Naive thymus-derived CD8-positive, alpha-beta T cell (primary cell): ENCODE measurements around the gene WNT9A. TPM values are rescaled to one million over a fixed set of nuclear protein-coding genes. Genes with fewer than 3 reads are reported as not detected.
A peak's percentile ranks its signal among the peaks of the same experiment; 100 is the strongest.

Experiments used
- ATAC-seq, 2 donors: fragments of 150-1000 bp; cut with Tn5 transposase in 1 of 2; sonication (Bioruptor Pico), chemical (Tn5 transposase) in 1 of 2; 1 replicate in 1 of 2; 2 replicates in 1 of 2; pipeline ENCODE4 v1.10.0; 2021; ENCODE audit warnings: mild to moderate bottlenecking in 2 of 2, moderate library complexity in 2 of 2
- POLR2A ChIA-PET: fragments of 350-600 bp; sonication (Branson Sonifier 250); formaldehyde crosslinking; loops from one replicate; lab custom pipeline; 2021; ENCODE audit warnings: antibody characterized with exemption; lab: Charles Lee
- DNase-seq, 10 donors: peaks; one replicate each; pipeline versions ENCODE4 v3.0.0 to v3.0.0-alpha.2; 2020 to 2022
- H3K27ac Mint-ChIP-seq, 10 donors: one replicate each; pipeline ENCODE4 v1.8.0; 2020 to 2022; ENCODE audit warnings: mild to moderate bottlenecking in 10 of 10, mixed read lengths in 10 of 10, moderate library complexity in 4 of 10, inconsistent platforms in 1 of 10
- H3K27me3 Mint-ChIP-seq, 5 donors: one replicate each; pipeline ENCODE4 v1.8.0; 2021 to 2022; ENCODE audit warnings: mixed read lengths in 5 of 5
- H3K36me3 Mint-ChIP-seq, 3 donors: one replicate each; pipeline ENCODE4 v1.8.0; 2020 to 2022; ENCODE audit warnings: mixed read lengths in 3 of 3, mild to moderate bottlenecking in 2 of 3, inconsistent platforms in 1 of 3
- H3K4me1 Mint-ChIP-seq, 4 donors: one replicate each; pipeline ENCODE4 v1.8.0; 2021 to 2022; ENCODE audit warnings: mixed read lengths in 4 of 4
- H3K4me3 Mint-ChIP-seq, 10 donors: one replicate each; pipeline ENCODE4 v1.8.0; 2020 to 2022; ENCODE audit warnings: mild to moderate bottlenecking in 10 of 10, mixed read lengths in 10 of 10, moderate library complexity in 6 of 10, inconsistent platforms in 1 of 10
- H3K9me3 Mint-ChIP-seq, 9 donors: one replicate each; pipeline ENCODE4 v1.8.0; 2020 to 2022; ENCODE audit warnings: mixed read lengths in 9 of 9, mild to moderate bottlenecking in 3 of 9, inconsistent platforms in 1 of 9, moderate library complexity in 1 of 9
- polyA plus RNA-seq, 3 donors: library from polyadenylated mRNA; unstranded; fragments of 300-500 nt; fragmentation: Illumina TruSeq; gene quantifications; one replicate each; pipeline ENCODE4 v1.2.3, GENCODE V29; 2021
- total RNA-seq, 8 experiments: library from RNA in 2 of 8; stranded (reverse) in 2 of 8; gene quantifications; one replicate each; pipeline ENCODE4 v1.2.3 and lab custom pipeline; 2021 to 2026

WNT9A gene
- total and polyA plus RNA-seq, 5 experiments from 2014 or later, result not detected

DNA sequence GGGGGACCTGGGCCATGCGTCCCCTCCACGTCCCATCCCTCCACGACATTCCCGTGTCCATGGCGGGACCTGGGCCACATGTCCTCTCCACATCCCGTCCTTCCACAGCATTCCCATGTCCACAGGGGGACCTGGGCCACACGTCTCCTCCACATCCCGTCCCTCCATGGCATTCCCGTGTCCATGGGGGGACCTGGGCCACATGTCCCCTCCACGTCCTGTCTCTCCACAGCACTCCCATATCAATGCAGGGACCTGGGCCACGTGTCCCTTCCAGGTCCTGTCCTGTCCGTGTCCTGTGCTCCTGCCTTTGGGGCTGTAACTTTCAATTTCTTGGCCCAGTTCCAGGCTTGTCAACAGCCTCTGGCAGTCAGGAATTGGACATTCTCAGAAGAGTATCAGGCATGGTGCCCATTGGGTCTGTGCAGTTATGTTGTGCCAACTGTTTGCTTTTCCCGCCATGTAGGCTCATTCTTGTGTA lies 47.1 kb downstream of the WNT9A start:
- peak in 1 of 10 donors; percentile 53 for DNase-seq

DNA sequence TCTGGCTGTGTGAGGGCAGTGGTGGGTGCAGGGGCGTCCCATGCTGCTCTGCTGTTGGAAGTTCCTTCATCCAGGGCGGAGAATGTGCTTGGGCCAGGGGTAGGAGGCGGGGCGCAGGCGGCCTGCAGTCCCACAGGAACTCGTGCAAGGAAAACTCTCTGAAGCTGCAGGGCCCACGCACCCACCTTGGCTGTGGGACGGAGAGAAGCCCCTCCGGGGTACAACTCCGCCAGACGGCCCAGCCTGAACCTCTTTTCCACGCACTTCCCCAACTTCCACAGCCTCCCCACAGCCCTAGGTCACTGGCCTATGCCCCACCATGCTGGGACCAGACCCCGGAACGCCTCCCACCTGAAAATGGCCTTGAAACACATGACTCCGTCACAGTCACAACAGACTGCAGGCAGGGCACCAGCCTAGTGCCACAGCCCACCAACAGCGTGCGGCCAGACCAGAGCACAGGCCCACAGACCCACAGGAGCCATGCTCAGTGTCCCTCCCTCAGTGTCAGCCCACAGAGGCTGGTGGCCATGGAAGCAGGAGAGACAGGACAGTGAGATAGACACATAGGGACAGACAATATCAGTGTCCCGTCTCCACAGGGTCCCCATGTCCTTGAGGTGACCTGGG lies 47.8 kb downstream of the WNT9A start:
- peak in 2 of 10 donors; percentile 10 to 38 for DNase-seq
- Mint-ChIP-seq H3K9me3 (no peaks in the 10 kb centered on the region), H3K27ac (peak overlapping the region in 4 of 10 donors; percentile 7 to 59 (median 16)), H3K4me1 (peaks cover 9 to 46% (median 16%) of the 10 kb centered on the region in 4 donors), H3K36me3 (no peaks in the 10 kb centered on the region), H3K27me3 (no peaks in the 10 kb centered on the region), H3K4me3 (no peak overlapping the region)
- POLR2A ChIA-PET, result no interaction called here
- ATAC-seq, result no peak

More for the DNA sequence above, 47.1 kb downstream of the WNT9A start:
- H3K4me1 Mint-ChIP-seq, result peaks cover 9 to 46% (median 15%) of the 10 kb centered on the region in 4 donors
- POLR2A ChIA-PET, result no interaction called here
- ATAC-seq, result no peak
- no peaks in the 10 kb centered on the region for H3K27me3 Mint-ChIP-seq
- no peak overlapping the region for H3K4me3 Mint-ChIP-seq
- no peaks in the 10 kb centered on the region for H3K9me3 Mint-ChIP-seq
- H3K27ac Mint-ChIP-seq, result peak overlapping the region in 5 of 10 donors; percentile 15 to 75 (median 61)
- H3K36me3 Mint-ChIP-seq, result no peaks in the 10 kb centered on the region

DNA sequence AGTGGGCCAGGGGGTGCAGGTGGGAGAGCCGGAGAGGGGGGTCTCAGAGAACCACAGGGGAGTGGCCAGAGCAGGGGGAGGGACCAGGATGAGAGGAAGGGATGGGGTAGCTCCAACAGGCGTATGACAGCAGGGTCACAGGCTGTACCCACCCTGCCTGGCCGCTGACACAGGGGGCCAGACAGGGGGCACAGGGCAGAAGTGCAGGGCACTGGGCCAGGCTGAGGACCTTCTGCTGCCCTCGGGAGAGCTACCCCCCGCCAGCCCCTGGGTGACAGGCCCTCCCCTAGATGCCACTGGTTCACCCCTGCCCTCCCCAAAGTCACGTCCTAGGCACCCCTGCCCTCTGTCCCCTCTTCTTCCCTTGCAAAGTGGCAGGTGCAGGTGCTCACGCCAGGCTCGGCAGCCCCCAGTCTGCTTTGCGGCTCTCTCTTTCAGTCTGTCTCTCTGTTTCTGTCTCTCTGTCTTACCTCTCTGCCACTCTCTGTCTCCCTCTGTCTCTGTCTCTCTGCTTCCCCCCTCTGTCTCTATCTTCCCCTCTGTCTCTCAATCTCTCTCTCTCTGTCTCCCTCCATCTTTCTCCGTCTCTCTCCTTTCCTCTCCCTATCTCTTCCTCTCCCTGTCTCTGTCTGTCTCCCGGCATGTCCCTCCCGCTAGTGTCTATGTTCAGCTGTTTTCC lies 48.5 kb downstream of the WNT9A start:
- no peaks in the 10 kb centered on the region for H3K27me3 Mint-ChIP-seq
- peaks cover 9 to 46% (median 16%) of the 10 kb centered on the region in 4 donors for H3K4me1 Mint-ChIP-seq
- peak overlapping the region in 8 of 10 donors; percentile 7 to 82 (median 52) for H3K27ac Mint-ChIP-seq
- peak in 2 of 10 donors; percentile 10 to 50 for DNase-seq
- H3K4me3 Mint-ChIP-seq, result no peak overlapping the region
- ATAC-seq, result no peak
- no peaks in the 10 kb centered on the region for H3K9me3 Mint-ChIP-seq
- no peaks in the 10 kb centered on the region for H3K36me3 Mint-ChIP-seq
- POLR2A ChIA-PET, result interaction anchor here (1.0 to 1.3 kb wide), 2 partner anchors 13 to 14 kb away, joined by 3 to 4 read pairs; no protein-coding TSS in a partner anchor

DNA sequence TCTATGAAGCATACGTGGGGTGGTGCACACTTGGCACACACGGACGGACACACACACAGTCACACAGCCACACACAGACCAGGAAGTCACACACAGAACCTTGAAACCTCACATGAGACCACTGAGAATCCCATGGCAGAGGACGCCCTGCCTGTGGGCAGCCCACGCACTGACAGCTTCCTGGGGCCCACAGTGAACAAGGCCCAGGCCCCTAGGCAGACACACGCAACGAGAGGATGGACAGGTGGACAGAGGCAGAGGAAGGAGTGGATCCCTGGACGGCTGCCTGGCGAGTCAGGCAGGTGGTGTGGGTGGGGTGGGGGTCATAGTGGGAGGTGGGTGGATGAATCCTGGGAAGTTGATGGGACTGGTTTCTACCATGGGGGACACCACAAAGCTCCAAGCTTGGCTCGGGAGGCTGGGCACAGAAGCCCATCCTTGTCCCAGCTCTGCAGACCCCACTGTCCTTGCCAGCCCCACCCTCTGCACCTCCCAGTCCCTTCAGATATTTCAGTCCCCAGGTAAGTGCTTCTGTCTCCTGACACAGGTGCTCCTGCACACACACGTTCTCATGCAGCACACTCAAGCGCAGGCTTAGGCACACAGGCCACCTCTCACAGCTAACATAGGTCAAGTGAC lies 49.1 kb downstream of the WNT9A start:
- no peaks in the 10 kb centered on the region for H3K27me3 Mint-ChIP-seq
- DNase-seq (peak in 2 of 10 donors; percentile 14 to 41), ATAC-seq (peak in 1 of 2 donors; percentile 23)
- peak overlapping the region in 6 of 10 donors; percentile 16 to 76 (median 51) for H3K27ac Mint-ChIP-seq
- POLR2A ChIA-PET, result interaction anchor here (1.0 to 1.3 kb wide), 2 partner anchors 14 kb away, joined by 3 to 4 read pairs; no protein-coding TSS in a partner anchor
- peaks cover 9 to 46% (median 18%) of the 10 kb centered on the region in 4 donors for H3K4me1 Mint-ChIP-seq
- no peaks in the 10 kb centered on the region for H3K36me3 Mint-ChIP-seq
- no peak overlapping the region for H3K4me3 Mint-ChIP-seq
- no peaks in the 10 kb centered on the region for H3K9me3 Mint-ChIP-seq

DNA sequence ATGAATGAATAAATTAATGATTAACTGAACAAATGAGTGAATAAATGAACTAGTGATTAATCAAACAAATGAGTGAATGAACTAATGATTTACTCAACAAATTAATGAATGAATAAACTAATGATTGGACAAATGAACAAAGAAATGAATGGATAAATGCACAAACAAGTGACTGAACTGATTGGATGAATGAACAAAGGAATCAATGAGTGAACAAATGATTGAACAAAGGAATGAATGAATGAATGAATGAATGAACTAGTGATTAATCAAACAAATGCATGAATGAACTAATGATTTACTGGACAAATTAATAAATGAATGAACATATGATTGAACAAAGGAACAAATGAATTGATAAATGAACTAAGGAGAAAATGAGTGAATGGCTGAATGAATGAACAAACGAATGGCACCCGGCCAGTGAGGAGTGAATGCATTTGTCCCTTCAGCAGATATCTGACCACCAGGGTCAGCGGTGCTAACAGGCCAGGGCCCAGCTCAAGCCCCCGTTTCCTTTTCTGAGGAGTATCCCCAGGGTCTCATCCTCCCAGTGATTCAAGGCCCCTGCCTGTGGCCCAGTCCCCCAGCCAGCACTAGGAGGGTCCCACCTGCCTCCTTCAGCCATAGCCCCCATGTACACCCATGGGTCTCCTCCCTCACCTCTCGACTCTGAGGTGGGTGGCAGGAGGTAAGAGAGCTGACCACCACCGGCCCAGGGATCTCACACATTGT lies 49.9 kb downstream of the WNT9A start:
- DNase-seq (peak in 3 of 10 donors; percentile 0 to 14 (median 13)), ATAC-seq (no peak)
- Mint-ChIP-seq H3K9me3 (no peaks in the 10 kb centered on the region), H3K4me1 (peaks cover 9 to 46% (median 18%) of the 10 kb centered on the region in 4 donors), H3K36me3 (no peaks in the 10 kb centered on the region), H3K27me3 (no peaks in the 10 kb centered on the region), H3K4me3 (no peak overlapping the region), H3K27ac (peak overlapping the region in 3 of 10 donors; percentile 20 to 46 (median 21))
- POLR2A ChIA-PET, result interaction anchor here (1.0 kb wide), 1 partner anchor 10 kb away, joined by 3 read pairs; no protein-coding TSS in a partner anchor

DNA sequence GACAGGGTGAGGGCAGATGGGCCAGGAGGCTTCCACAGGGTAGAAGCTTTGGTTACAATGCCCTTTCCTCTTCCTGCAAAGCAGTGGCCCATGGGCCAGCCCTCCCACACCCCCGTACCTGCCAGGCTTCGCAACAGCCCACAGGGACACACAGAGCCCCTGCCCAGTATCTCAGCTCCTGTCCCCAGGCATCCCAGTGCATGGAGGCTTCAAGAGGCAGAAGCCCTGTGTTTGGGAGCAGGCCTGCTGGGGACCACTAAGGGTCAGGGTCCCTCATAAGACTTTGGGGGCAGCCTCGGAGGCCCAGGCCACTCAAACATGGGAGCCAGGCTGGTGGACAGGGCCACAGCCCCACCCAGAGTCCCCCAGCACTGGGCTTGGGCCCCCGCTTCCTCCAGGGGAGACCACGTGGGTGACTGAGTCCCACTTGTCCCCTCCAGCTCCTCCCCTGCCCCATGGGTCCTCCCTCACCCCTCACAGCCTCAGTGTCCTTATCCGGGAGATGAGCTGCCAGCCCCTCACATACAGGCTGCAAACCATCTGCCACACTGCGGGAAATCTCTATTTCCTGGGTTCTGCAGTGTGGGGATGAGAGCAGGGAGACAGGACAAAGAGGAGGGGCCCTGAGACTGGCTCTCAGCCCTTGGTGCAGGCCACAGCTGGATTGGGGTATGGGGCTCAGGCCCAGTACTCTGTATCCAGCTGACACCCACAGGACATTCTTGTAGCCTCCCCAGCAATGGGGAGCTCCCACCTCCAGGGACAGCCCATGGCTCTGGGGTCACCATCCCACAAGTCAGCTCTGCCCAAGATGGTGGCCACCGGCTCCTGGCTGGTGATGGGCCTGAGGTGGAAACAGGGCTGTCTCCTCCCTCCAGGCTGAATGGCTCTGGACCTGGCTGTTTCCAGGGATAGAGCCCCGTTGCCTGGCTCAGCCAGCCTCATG lies 50.7 kb downstream of the WNT9A start:
- no peaks in the 10 kb centered on the region for H3K9me3 Mint-ChIP-seq
- DNase-seq, result peak in 3 of 10 donors; percentile 0 to 52 (median 14)
- no peaks in the 10 kb centered on the region for H3K36me3 Mint-ChIP-seq
- peak overlapping the region in 2 of 10 donors; percentile 21 to 34 for H3K27ac Mint-ChIP-seq
- peaks cover 9 to 42% (median 18%) of the 10 kb centered on the region in 4 donors for H3K4me1 Mint-ChIP-seq
- H3K27me3 Mint-ChIP-seq, result no peaks in the 10 kb centered on the region
- no peak for ATAC-seq
- POLR2A ChIA-PET, result interaction anchor here (1.0 kb wide), 1 partner anchor 9 kb away, joined by 3 read pairs; no protein-coding TSS in a partner anchor
- no peak overlapping the region for H3K4me3 Mint-ChIP-seq

DNA sequence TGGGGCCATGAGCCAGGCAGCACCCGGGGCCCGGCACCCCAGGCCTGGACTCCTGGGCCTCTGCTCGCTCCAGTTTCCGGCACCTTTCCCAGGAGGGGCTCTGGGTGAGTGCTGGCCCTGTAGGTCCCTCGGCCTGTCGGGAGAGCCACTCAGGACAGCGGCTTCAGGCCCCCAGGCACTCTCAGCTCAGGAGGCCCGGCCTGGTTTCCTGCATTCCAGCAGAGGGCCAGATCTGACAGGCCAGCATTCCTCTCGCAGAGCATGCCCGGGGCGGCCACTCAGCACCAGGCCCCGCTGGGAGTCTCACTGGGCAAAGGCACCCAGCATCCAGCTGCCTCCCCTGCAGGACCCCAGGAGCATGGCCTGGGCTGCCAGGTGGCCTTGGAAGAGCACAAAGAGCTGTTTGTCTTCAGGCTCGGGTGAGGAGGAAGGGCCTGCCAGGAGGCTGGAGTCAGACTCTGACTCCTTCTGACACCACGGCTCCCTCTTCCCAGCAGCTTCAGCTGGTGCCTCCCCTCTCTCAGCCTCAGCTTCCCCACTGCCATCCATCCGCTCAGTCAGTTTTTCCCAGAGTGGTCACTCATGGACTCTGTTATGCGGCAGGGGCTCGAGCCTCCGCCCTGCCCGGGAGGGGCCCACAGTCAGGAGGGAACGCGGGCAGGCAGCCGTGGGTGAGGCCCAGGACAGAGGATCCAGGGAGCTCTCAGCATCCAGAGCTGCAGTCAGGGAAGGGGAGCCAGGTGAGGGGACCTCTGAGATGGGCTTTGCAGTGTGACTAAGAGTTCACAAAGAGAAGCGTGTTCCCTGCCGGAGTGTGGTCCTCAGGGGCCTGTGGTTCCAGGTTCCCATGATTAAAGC lies 51.7 kb downstream of the WNT9A start:
- Mint-ChIP-seq H3K27me3 (no peaks in the 10 kb centered on the region), H3K27ac (no peak overlapping the region), H3K4me1 (peaks cover 9 to 33% (median 19%) of the 10 kb centered on the region in 4 donors), H3K4me3 (no peak overlapping the region), H3K36me3 (no peaks in the 10 kb centered on the region), H3K9me3 (no peaks in the 10 kb centered on the region)
- POLR2A ChIA-PET, result no interaction called here
- DNase-seq (peak in 2 of 10 donors; percentile 0 to 47), ATAC-seq (no peak)

DNA sequence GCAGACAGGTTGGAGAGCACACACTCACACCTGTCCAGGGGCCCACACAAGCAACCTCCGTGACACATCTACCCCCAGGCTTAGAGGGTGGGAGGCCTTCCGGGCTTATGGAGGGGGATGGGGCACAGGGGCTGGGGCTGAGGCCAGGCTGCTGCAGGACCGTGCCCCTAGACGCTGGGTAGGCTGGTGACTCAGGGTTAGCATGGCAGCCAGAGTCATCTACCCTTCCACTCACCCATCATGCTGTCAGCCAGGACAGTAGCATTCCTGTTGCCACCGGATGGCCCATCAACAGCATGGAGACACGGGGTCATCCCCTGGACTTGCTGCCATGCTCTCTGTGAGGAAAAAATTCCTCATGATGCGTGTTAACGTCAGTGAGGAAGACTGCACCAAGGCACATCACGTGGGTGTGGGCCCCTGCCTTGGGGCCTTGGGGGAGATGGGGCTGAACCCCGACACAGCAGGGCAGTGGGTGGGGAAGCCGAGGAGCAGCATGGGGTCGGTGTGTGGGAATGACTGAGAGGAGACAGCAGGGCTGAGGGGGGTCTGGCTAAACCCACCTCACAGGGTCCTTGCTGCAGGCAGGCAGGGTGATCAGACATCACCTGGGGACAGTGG lies 52.8 kb downstream of the WNT9A start:
- H3K4me3 Mint-ChIP-seq, result no peak overlapping the region

DNA sequence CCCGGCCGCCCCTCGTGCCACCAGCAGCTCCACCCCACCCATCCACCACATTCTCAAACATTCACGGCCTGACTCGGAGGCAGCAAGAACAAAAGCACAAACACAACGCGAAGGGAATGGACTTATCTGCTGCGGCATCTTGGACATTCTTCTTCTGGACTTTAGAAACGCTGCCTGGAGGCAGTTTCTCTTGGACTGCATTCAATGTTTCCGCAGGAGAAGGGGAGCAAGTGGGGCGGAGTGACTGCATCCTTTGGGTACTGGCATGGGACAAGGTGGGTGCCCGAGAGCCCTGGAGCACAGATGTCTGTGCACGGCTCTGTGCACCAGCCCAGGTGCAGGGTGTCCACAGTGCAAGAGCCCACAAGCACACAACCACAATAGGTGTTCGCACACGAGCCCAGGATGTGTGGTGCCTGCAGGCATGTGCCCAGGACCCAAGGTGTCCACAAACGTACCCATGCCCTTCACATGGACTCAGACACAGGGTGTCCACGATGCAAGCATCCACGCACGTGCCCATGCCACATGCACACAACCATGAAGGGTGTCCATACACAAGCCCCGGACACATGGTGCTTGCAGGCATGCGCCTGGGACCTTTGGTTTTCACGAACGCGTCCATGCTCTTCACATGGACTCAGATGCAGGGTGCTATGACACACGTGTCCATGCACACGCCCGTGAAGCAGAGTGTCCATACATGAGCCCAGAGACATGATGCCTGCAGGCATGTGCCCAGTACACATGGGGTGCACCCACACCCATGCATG lies 53.6 kb downstream of the WNT9A start:
- Mint-ChIP-seq H3K9me3 (no peaks in the 10 kb centered on the region), H3K36me3 (no peaks in the 10 kb centered on the region), H3K27ac (peak overlapping the region in 4 of 10 donors; percentile 6 to 80 (median 61)), H3K4me1 (peaks cover 9 to 33% (median 19%) of the 10 kb centered on the region in 4 donors), H3K27me3 (no peaks in the 10 kb centered on the region), H3K4me3 (no peak overlapping the region)
- POLR2A ChIA-PET, result no interaction called here
- peak in 2 of 10 donors; percentile 11 to 12 for DNase-seq
- ATAC-seq, result no peak

More for the DNA sequence above, 52.8 kb downstream of the WNT9A start:
- ATAC-seq (no peak), DNase-seq (peak in 2 of 10 donors; percentile 14 to 26)
- Mint-ChIP-seq H3K36me3 (no peaks in the 10 kb centered on the region), H3K4me1 (peaks cover 9 to 29% (median 23%) of the 10 kb centered on the region in 4 donors), H3K27me3 (no peaks in the 10 kb centered on the region), H3K9me3 (no peaks in the 10 kb centered on the region), H3K27ac (peak overlapping the region in 2 of 10 donors; percentile 43 to 62)
- POLR2A ChIA-PET, result no interaction called here
